ENCODE results near the gene HIVEP3.

HIVEP3 gene

GRCh38 chr1:41573194-41573593 is 345.5 kb downstream of the HIVEP3 start:
- no peak for TF ChIP-seq REST (IDR thresholded peaks at IDR 0.05; ENCODE audit: insufficient read depth in 1 of 2, low read depth in 2 of 2, low read length in 2 of 2)
- TF ChIP-seq TAF1 (IDR thresholded peaks at IDR 0.05; ENCODE audit: borderline replicate concordance, insufficient read depth, low read length), result no peak
- TF ChIP-seq FOXP2 (optimal IDR thresholded peaks at IDR 0.05; ENCODE audit: borderline replicate concordance, extremely low read depth, extremely low read length, insufficient read depth), result no peak
- TF ChIP-seq POLR2AphosphoS5 (IDR thresholded peaks at IDR 0.05; ENCODE audit: low read depth, low read length), result no peak
- no peak for TF ChIP-seq SIN3A (IDR thresholded peaks at IDR 0.05; ENCODE audit: borderline replicate concordance, insufficient read depth, low read length)

GRCh38 chr1:41572224-41572623 is 346.5 kb downstream of the HIVEP3 start:
- TF ChIP-seq SIN3A (IDR thresholded peaks at IDR 0.05; ENCODE audit: borderline replicate concordance, insufficient read depth, low read length), result no peak
- TF ChIP-seq POLR2AphosphoS5 (IDR thresholded peaks at IDR 0.05; ENCODE audit: low read depth, low read length), result no peak
- TF ChIP-seq TAF1 (IDR thresholded peaks at IDR 0.05; ENCODE audit: borderline replicate concordance, insufficient read depth, low read length), result no peak
- no peak for TF ChIP-seq FOXP2 (optimal IDR thresholded peaks at IDR 0.05; ENCODE audit: borderline replicate concordance, extremely low read depth, extremely low read length, insufficient read depth)
- TF ChIP-seq REST (IDR thresholded peaks at IDR 0.05; ENCODE audit: insufficient read depth in 1 of 2, low read depth in 2 of 2, low read length in 2 of 2), result no peak

- TF ChIP-seq TAF1 (IDR thresholded peaks at IDR 0.05; ENCODE audit: borderline replicate concordance, insufficient read depth, low read length) (no peak), POLR2AphosphoS5 (IDR thresholded peaks at IDR 0.05; ENCODE audit: low read depth, low read length) (no peak), REST (IDR thresholded peaks at IDR 0.05; ENCODE audit: insufficient read depth in 1 of 2, low read depth in 2 of 2, low read length in 2 of 2) (no peak), SIN3A (IDR thresholded peaks at IDR 0.05; ENCODE audit: borderline replicate concordance, insufficient read depth, low read length) (no peak), FOXP2 (optimal IDR thresholded peaks at IDR 0.05; ENCODE audit: borderline replicate concordance, extremely low read depth, extremely low read length, insufficient read depth) (no peak)
Measured at GRCh38 chr1:41571041-41571440, 347.7 kb downstream of the HIVEP3 start.

GRCh38 chr1:41568204-41568603 is 350.5 kb downstream of the HIVEP3 start:
- TF ChIP-seq REST (IDR thresholded peaks at IDR 0.05; ENCODE audit: insufficient read depth in 1 of 2, low read depth in 2 of 2, low read length in 2 of 2) (no peak), POLR2AphosphoS5 (IDR thresholded peaks at IDR 0.05; ENCODE audit: low read depth, low read length) (no peak), SIN3A (IDR thresholded peaks at IDR 0.05; ENCODE audit: borderline replicate concordance, insufficient read depth, low read length) (no peak), FOXP2 (optimal IDR thresholded peaks at IDR 0.05; ENCODE audit: borderline replicate concordance, extremely low read depth, extremely low read length, insufficient read depth) (no peak), TAF1 (IDR thresholded peaks at IDR 0.05; ENCODE audit: borderline replicate concordance, insufficient read depth, low read length) (no peak)

GRCh38 chr1:41566969-41567368 is 351.8 kb downstream of the HIVEP3 start:
- TF ChIP-seq FOXP2 (optimal IDR thresholded peaks at IDR 0.05; ENCODE audit: borderline replicate concordance, extremely low read depth, extremely low read length, insufficient read depth) (no peak), POLR2AphosphoS5 (IDR thresholded peaks at IDR 0.05; ENCODE audit: low read depth, low read length) (no peak), TAF1 (IDR thresholded peaks at IDR 0.05; ENCODE audit: borderline replicate concordance, insufficient read depth, low read length) (no peak), REST (IDR thresholded peaks at IDR 0.05; ENCODE audit: insufficient read depth in 1 of 2, low read depth in 2 of 2, low read length in 2 of 2) (no peak), SIN3A (IDR thresholded peaks at IDR 0.05; ENCODE audit: borderline replicate concordance, insufficient read depth, low read length) (no peak)
